Mammary epithelial cell (primary cell): ENCODE results near the gene TMEM121.

Experiments used
- EZH2 ChIP-seq: IDR thresholded peaks from 2 replicates; pipeline ENCODE4 v1.6.1; 2012; ENCODE audit warnings: low read length, inconsistent platforms, borderline replicate concordance
- TF ChIP-seq, protein P1 (sequence below), 2 donors: IDR thresholded peaks in 1 of 2; conservative IDR thresholded peaks in 1 of 2; 2 replicates each; pipeline ENCODE4 v1.5.1; 2011 to 2012; ENCODE audit warnings: inconsistent platforms in 2 of 2, low read length in 2 of 2, mild to moderate bottlenecking in 2 of 2, control low read depth in 1 of 2, low read depth in 1 of 2; ENCODE audit not compliant: insufficient read depth in 1 of 2; ENCODE audit errors: extremely low read depth in 1 of 2

DNA sequence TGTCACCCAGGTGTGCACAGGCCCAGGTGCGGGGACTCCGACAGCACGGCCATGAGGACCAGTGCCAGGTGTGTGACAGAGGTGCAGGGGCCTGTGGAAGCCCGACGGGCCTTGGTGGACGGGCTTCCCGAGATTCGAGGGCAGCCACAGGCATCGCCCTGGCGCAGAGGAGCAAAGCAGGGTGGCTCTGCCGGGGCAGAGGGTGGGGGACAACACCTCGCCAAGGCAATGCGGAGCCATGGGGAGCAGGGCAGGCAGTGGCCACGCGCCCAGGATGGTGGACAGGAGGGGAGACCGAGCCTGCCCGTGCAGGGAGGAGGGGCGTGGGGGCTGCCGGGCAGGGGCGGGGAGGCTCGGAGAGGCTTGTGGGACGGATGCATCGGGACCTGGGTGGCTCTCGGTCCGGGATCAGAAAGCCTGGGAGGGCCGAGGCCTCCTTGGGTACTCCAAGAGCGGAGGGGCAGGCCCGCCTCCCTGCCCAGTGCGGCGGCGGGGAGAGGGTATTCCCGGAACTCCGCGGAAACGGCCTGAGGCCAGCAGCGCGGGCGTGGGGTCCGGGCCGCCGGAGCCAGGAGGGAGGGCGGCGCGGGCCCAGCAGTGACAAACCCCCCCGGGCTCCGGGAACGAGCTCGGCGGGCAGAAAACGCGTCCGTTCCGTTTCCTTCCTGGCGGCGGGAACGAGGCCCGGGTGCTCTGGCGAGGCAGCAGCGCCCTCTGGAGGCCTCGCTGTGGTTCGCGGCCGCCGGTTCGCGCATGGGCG, 1.6 kb downstream of the TMEM121 start:
- no peak for TF ChIP-seq EZH2
- TF ChIP-seq, protein P1, sequence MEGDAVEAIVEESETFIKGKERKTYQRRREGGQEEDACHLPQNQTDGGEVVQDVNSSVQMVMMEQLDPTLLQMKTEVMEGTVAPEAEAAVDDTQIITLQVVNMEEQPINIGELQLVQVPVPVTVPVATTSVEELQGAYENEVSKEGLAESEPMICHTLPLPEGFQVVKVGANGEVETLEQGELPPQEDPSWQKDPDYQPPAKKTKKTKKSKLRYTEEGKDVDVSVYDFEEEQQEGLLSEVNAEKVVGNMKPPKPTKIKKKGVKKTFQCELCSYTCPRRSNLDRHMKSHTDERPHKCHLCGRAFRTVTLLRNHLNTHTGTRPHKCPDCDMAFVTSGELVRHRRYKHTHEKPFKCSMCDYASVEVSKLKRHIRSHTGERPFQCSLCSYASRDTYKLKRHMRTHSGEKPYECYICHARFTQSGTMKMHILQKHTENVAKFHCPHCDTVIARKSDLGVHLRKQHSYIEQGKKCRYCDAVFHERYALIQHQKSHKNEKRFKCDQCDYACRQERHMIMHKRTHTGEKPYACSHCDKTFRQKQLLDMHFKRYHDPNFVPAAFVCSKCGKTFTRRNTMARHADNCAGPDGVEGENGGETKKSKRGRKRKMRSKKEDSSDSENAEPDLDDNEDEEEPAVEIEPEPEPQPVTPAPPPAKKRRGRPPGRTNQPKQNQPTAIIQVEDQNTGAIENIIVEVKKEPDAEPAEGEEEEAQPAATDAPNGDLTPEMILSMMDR (conservative IDR thresholded peaks at IDR 0.05 in 1 of 2, IDR thresholded peaks at IDR 0.05 in 1 of 2; ENCODE audit: extremely low read depth in 1 of 2, insufficient read depth in 1 of 2, low read depth in 1 of 2, low read length in 2 of 2): peak; percentile 62 to 80
